GM12878 (cell line): ENCODE results near the gene NECTIN1. TPM values are rescaled to one million over a fixed set of nuclear protein-coding genes. Genes with fewer than 3 reads are reported as not detected.

Experiments
- ATAC-seq: fragments of 200-7000 bp; cut with Tn5 transposase; 3 replicates; pipeline ENCODE4 v1.9.1; 2020; ENCODE audit warnings: mild to moderate bottlenecking, moderate library complexity
- BruUV-seq: library from RNA; stranded (reverse); fragments of 400-500 nt; replicated peaks from 2 replicates; lab custom pipeline; 2021; lab: Mats Ljungman, UMichigan
- CTCF ChIA-PET: fragments of 300-600 bp; sonication (Branson Sonifier 250); formaldehyde crosslinking; extraction: SDS; loops from one replicate; lab custom pipeline; 2021; ENCODE audit warnings: inconsistent platforms; lab: Yijun Ruan, JAX
- POLR2A ChIA-PET: fragments of 350-600 bp; formaldehyde crosslinking; extraction: SDS; loops from one replicate; lab custom pipeline; 2021; ENCODE audit warnings: inconsistent platforms; lab: Charles Lee
- RAD21 ChIA-PET: fragments of 300-600 bp; sonication (Branson Sonifier 250); formaldehyde crosslinking; loops from one replicate; lab custom pipeline; 2023; ENCODE audit warnings: antibody characterized with exemption; ENCODE audit not compliant: unreplicated experiment; lab: Charles Lee
- SMC1A ChIA-PET: fragments of 300-600 bp; sonication (Branson Sonifier 250); formaldehyde crosslinking; loops from one replicate; lab custom pipeline; 2023; ENCODE audit not compliant: unreplicated experiment, uncharacterized antibody; lab: Charles Lee
- DNase-seq: peaks from one replicate; pipeline ENCODE4 v3.0.0-alpha.2; 2011; ENCODE audit warnings: low read depth, low spot score
- FAIRE-seq: peaks from 3 replicates; lab custom pipeline; 2011; peaks lifted over from hg19 to GRCh38; lab: Jason Lieb, UNC
- H2AFZ ChIP-seq: 2 replicates; pipeline ENCODE4 v1.6.0; 2011; ENCODE audit warnings: low read depth, low read length, control low read depth; ENCODE audit not compliant: control insufficient read depth
- H3K27ac ChIP-seq: 2 replicates; pipeline ENCODE4 v1.5.1; 2011; ENCODE audit warnings: control low read depth; ENCODE audit not compliant: control insufficient read depth, insufficient read depth
- H3K27me3 ChIP-seq, 2 experiments: replicated peaks in 1 of 2; 2 replicates each; pipeline versions ENCODE4 v1.6.0 to v1.6.1; 2011; ENCODE audit warnings: low read length in 1 of 2; ENCODE audit not compliant: control insufficient read depth in 2 of 2, insufficient read depth in 2 of 2
- H3K36me3 ChIP-seq, 2 experiments: 2 replicates each; pipeline ENCODE4 v1.5.1; 2011; ENCODE audit warnings: low read length in 1 of 2; ENCODE audit not compliant: control insufficient read depth in 2 of 2, insufficient read depth in 2 of 2
- H3K4me1 ChIP-seq: 2 replicates; pipeline ENCODE4 v1.6.1; 2011; ENCODE audit warnings: mild to moderate bottlenecking, low read length, moderate library complexity, mixed read lengths; ENCODE audit not compliant: control insufficient read depth, insufficient read depth
- H3K4me2 ChIP-seq: 2 replicates; pipeline ENCODE4 v1.6.0; 2011; ENCODE audit warnings: control low read depth; ENCODE audit not compliant: control insufficient read depth, insufficient read depth
- H3K4me3 ChIP-seq: fragments of 200-600 bp; sonication (generic); 2 replicates; pipeline ENCODE4 v1.5.1; 2016
- H3K79me2 ChIP-seq: 2 replicates; pipeline ENCODE4 v1.6.0; 2011; ENCODE audit warnings: low read length; ENCODE audit not compliant: control insufficient read depth, insufficient read depth
- H3K9ac ChIP-seq: 2 replicates; pipeline ENCODE4 v1.8.0; 2011; ENCODE audit warnings: low read length, control low read depth, mixed read lengths; ENCODE audit not compliant: control insufficient read depth, insufficient read depth
- H3K9me3 ChIP-seq: replicated peaks from 3 replicates; pipeline ENCODE4 v1.5.1; 2011; ENCODE audit warnings: mild to moderate bottlenecking, low read length; ENCODE audit not compliant: control insufficient read depth, insufficient read depth
- H4K20me1 ChIP-seq: 2 replicates; pipeline ENCODE4 v1.6.0; 2011; ENCODE audit not compliant: control insufficient read depth, insufficient read depth
- BHLHE40 ChIP-seq, 2 experiments: fragments of 450-650 bp in 1 of 2; IDR thresholded peaks; 2 replicates each; pipeline ENCODE4 v1.6.1; 2011 to 2017; ENCODE audit warnings: low read depth in 2 of 2, borderline replicate concordance in 1 of 2, improper control_type of control experiment in 1 of 2, low read length in 1 of 2, mild to moderate bottlenecking in 1 of 2
- CBFB ChIP-seq: IDR thresholded peaks from 2 replicates; pipeline ENCODE4 v1.6.1; 2016; ENCODE audit warnings: antibody characterized with exemption, low read depth
- CBX3 ChIP-seq: fragments of 200-600 bp; sonication (generic); IDR thresholded peaks from 2 replicates; pipeline ENCODE4 v1.6.1; 2016; ENCODE audit warnings: low read depth, borderline replicate concordance
- CREB1 ChIP-seq: IDR thresholded peaks from 2 replicates; pipeline ENCODE4 v1.6.1; 2012; ENCODE audit warnings: low read depth, mild to moderate bottlenecking, inconsistent platforms
- IRF4 ChIP-seq: IDR thresholded peaks from 2 replicates; pipeline ENCODE4 v1.6.1; 2011; ENCODE audit warnings: low read depth, low read length
- LARP7 ChIP-seq: fragments of 450-650 bp; IDR thresholded peaks from 2 replicates; pipeline ENCODE4 v1.6.1; 2017; ENCODE audit warnings: mild to moderate bottlenecking
- MTA3 ChIP-seq: IDR thresholded peaks from 2 replicates; pipeline ENCODE4 v1.6.1; 2012; ENCODE audit warnings: low read length, inconsistent platforms, borderline replicate concordance
- MYC ChIP-seq: IDR thresholded peaks from 2 replicates; pipeline ENCODE4 v1.6.1; 2011; ENCODE audit warnings: mild to moderate bottlenecking, low read length, moderate library complexity, inconsistent platforms; ENCODE audit not compliant: insufficient read depth, insufficient replicate concordance, insufficient read length, severe bottlenecking
- NBN ChIP-seq: fragments of 450-650 bp; IDR thresholded peaks from 2 replicates; pipeline ENCODE4 v1.6.1; 2016
- NFXL1 ChIP-seq: fragments of 450-650 bp; IDR thresholded peaks from 2 replicates; pipeline ENCODE4 v1.6.1; 2017; ENCODE audit warnings: antibody characterized with exemption, mild to moderate bottlenecking, borderline replicate concordance
- NR2C1 ChIP-seq: fragments of 450-650 bp; IDR thresholded peaks from 2 replicates; pipeline ENCODE4 v1.6.1; 2017; ENCODE audit warnings: antibody characterized with exemption, mild to moderate bottlenecking, moderate library complexity
- RAD21 ChIP-seq: IDR thresholded peaks from 2 replicates; pipeline ENCODE4 v1.6.1; 2011; ENCODE audit warnings: mild to moderate bottlenecking, low read depth, low read length, moderate library complexity; ENCODE audit not compliant: insufficient read depth
- STAT3 ChIP-seq: IDR thresholded peaks from 2 replicates; pipeline ENCODE4 v1.6.1; 2011; ENCODE audit warnings: low read depth, low read length, improper control_type of control experiment
- YBX1 ChIP-seq: fragments of 450-650 bp; IDR thresholded peaks from 2 replicates; pipeline ENCODE4 v1.6.1; 2016; ENCODE audit warnings: antibody characterized with exemption
- ZNF622 ChIP-seq: fragments of 450-650 bp; IDR thresholded peaks from 2 replicates; pipeline ENCODE4 v1.6.1; 2017; ENCODE audit warnings: mild to moderate bottlenecking, inconsistent platforms
- ZZZ3 ChIP-seq: IDR thresholded peaks from 2 replicates; pipeline ENCODE4 v1.6.1; 2011; ENCODE audit warnings: low read depth; ENCODE audit not compliant: control insufficient read depth, insufficient read length
- WGBS: methylation state at CpG from one replicate; pipeline ENCODE4 v1.1.6; 2016; ENCODE audit warnings: low lambda C conversion rate; ENCODE audit not compliant: insufficient replicate concordance, insufficient coverage; ENCODE audit errors: missing lambda C conversion rate; 5-methylcytosine and 5-hydroxymethylcytosine counted together
- in situ Hi-C: fragments of 300-500 bp; cut with MboI; formaldehyde crosslinking; loops from 9 replicates; pipeline ENCODE4 v1.14.3; 2018; ENCODE audit warnings: mixed read lengths
- intact Hi-C: fragments of 100-400 bp; cut with micrococcal nuclease; formaldehyde crosslinking; loops from one replicate; pipeline ENCODE4 v1.14.2; 2022; ENCODE audit not compliant: unreplicated experiment
- polyA plus RNA-seq, 11 experiments: library from polyadenylated mRNA; depleted of rRNA in 4 of 11; unstranded in 6 of 11; stranded (reverse) in 5 of 11; fragments of >200 nt; fragmentation: Nextera tagmentation in 4 of 11; fragmentation: Illumina TruSeq in 1 of 11; extraction: Ambion mirVana in 4 of 11; extraction: Trizol in 1 of 11; gene quantifications; 1 replicate in 1 of 11; 2 replicates in 10 of 11; pipeline versions ENCODE4 v1.2.1 to v1.2.3, GENCODE V29; 2011 to 2016; ENCODE audit warnings: inconsistent platforms in 2 of 11, missing spikeins in 2 of 11, low read depth in 1 of 11
- total RNA-seq, 4 experiments: library from RNA; depleted of rRNA in 3 of 4; stranded (reverse); fragments of >200 nt in 3 of 4; fragmentation: Illumina TruSeq in 1 of 4; extraction: Trizol in 1 of 4; gene quantifications; 2 replicates each; pipeline versions ENCODE4 v1.2.1 to v1.2.3, GENCODE V29; 2013 to 2021
- TF ChIP-seq, protein P1 (sequence below): fragments of 150-350 bp; IDR thresholded peaks from 2 replicates; pipeline ENCODE4 v1.6.1; 2014; ENCODE audit warnings: mild to moderate bottlenecking, low read depth, low read length
- TF ChIP-seq, protein P2 (sequence below): fragments of 450-650 bp; IDR thresholded peaks from 2 replicates; pipeline ENCODE4 v1.6.1; 2017; ENCODE audit warnings: mild to moderate bottlenecking
- TF ChIP-seq, protein P3 (sequence below): IDR thresholded peaks from 2 replicates; pipeline ENCODE4 v1.6.1; 2012; ENCODE audit warnings: mild to moderate bottlenecking, low read depth, low read length

The NECTIN1 gene
- total and polyA plus RNA-seq, 10 of the 15 experiments (the other 5 are each of a cell fraction or from before 2014, with no cell fraction given) = 0.97 to 9.2 (median 2.3) TPM

DNA sequence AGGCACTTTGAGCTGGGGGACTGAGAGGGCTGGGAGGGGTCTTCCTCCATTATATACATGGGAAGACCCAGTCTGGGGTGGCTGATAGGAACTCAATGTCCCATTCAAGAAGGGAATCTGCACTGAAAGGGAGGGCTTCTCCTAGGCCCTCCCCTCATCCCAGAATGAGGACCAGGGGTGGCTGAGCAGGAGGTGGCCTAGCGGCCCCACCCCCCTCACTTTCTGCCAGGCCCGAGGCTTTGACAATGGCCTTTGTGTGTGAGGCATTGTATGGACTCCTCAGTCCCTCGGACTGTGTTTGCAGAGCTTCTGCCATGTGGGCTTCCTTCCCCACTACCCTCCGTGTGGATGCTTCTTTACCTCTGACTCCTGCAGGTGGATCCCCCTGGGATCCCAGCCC, 65.7 kb downstream of the NECTIN1 start:
- no peak overlapping the region for H3K27ac ChIP-seq
- H3K4me1 ChIP-seq = no peaks in the 10 kb centered on the region
- in situ Hi-C loops (no loop called here), intact Hi-C loops (no loop called here)
- ATAC-seq (no peak), FAIRE-seq (no peak), DNase-seq (no peak)
- TF ChIP-seq IRF4 (no peak), CBX3 (no peak), LARP7 (no peak), YBX1 (no peak), CBFB (no peak), ZZZ3 (no peak), MYC (no peak), NFXL1 (no peak), BHLHE40 (IDR thresholded peaks at IDR 0.05; ENCODE audit: borderline replicate concordance in 1 of 2, low read depth in 2 of 2, low read length in 1 of 2) (no peak), ZNF622 (no peak), NR2C1 (no peak), RAD21 (no peak), NBN (no peak), STAT3 (no peak), MTA3 (no peak), CREB1 (no peak)
- TF ChIP-seq, protein P1, sequence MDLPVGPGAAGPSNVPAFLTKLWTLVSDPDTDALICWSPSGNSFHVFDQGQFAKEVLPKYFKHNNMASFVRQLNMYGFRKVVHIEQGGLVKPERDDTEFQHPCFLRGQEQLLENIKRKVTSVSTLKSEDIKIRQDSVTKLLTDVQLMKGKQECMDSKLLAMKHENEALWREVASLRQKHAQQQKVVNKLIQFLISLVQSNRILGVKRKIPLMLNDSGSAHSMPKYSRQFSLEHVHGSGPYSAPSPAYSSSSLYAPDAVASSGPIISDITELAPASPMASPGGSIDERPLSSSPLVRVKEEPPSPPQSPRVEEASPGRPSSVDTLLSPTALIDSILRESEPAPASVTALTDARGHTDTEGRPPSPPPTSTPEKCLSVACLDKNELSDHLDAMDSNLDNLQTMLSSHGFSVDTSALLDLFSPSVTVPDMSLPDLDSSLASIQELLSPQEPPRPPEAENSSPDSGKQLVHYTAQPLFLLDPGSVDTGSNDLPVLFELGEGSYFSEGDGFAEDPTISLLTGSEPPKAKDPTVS = no peak
- TF ChIP-seq, protein P2, sequence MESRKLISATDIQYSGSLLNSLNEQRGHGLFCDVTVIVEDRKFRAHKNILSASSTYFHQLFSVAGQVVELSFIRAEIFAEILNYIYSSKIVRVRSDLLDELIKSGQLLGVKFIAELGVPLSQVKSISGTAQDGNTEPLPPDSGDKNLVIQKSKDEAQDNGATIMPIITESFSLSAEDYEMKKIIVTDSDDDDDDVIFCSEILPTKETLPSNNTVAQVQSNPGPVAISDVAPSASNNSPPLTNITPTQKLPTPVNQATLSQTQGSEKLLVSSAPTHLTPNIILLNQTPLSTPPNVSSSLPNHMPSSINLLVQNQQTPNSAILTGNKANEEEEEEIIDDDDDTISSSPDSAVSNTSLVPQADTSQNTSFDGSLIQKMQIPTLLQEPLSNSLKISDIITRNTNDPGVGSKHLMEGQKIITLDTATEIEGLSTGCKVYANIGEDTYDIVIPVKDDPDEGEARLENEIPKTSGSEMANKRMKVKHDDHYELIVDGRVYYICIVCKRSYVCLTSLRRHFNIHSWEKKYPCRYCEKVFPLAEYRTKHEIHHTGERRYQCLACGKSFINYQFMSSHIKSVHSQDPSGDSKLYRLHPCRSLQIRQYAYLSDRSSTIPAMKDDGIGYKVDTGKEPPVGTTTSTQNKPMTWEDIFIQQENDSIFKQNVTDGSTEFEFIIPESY = no peak
- TF ChIP-seq, protein P3, sequence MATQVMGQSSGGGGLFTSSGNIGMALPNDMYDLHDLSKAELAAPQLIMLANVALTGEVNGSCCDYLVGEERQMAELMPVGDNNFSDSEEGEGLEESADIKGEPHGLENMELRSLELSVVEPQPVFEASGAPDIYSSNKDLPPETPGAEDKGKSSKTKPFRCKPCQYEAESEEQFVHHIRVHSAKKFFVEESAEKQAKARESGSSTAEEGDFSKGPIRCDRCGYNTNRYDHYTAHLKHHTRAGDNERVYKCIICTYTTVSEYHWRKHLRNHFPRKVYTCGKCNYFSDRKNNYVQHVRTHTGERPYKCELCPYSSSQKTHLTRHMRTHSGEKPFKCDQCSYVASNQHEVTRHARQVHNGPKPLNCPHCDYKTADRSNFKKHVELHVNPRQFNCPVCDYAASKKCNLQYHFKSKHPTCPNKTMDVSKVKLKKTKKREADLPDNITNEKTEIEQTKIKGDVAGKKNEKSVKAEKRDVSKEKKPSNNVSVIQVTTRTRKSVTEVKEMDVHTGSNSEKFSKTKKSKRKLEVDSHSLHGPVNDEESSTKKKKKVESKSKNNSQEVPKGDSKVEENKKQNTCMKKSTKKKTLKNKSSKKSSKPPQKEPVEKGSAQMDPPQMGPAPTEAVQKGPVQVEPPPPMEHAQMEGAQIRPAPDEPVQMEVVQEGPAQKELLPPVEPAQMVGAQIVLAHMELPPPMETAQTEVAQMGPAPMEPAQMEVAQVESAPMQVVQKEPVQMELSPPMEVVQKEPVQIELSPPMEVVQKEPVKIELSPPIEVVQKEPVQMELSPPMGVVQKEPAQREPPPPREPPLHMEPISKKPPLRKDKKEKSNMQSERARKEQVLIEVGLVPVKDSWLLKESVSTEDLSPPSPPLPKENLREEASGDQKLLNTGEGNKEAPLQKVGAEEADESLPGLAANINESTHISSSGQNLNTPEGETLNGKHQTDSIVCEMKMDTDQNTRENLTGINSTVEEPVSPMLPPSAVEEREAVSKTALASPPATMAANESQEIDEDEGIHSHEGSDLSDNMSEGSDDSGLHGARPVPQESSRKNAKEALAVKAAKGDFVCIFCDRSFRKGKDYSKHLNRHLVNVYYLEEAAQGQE = no peak
- no TSS peak for BruUV-seq
- H3K9ac ChIP-seq = no peak overlapping the region
- H4K20me1 ChIP-seq = no peaks in the 10 kb centered on the region
- ChIA-PET POLR2A (no interaction called here), SMC1A (no interaction called here), RAD21 (interaction anchor here (0.9 kb wide), 1 partner anchor 67 kb away, joined by 3 read pairs; no protein-coding TSS in a partner anchor), CTCF (interaction anchor here (1.3 to 1.7 kb wide), 2 partner anchors 64 to 445 kb away, joined by 3 to 5 read pairs; no protein-coding TSS in a partner anchor)
- H3K27me3 ChIP-seq = no peaks in the 10 kb centered on the region
- no peak overlapping the region for H3K4me2 ChIP-seq
- H3K4me3 ChIP-seq = no peak overlapping the region
- H3K36me3 ChIP-seq = peaks cover 0 to 1% of the 10 kb centered on the region in 2 experiments; a peak in 1 of 4 replicates
- H3K9me3 ChIP-seq = no peaks in the 10 kb centered on the region
- no peaks in the 10 kb centered on the region for H3K79me2 ChIP-seq
- WGBS = 32% methylated on average over 4 of the region's 4 CpGs
- no peak overlapping the region for H2AFZ ChIP-seq
